Gastroesophageal sphincter (tissue), 4 donors: ENCODE measurements around the gene CD9. TPM values are rescaled to one million over a fixed set of nuclear protein-coding genes. Genes with fewer than 3 reads are reported as not detected.

ENCODE experiments used
- ATAC-seq: fragments of 150-250 bp; one replicate; pipeline ENCODE4 v1.9.1; 2016; ENCODE audit warnings: mild to moderate bottlenecking, moderate library complexity
- H3K27ac ChIP-seq, 4 donors: fragments of 200-600 bp; sonication (generic) in 3 of 4; 1 replicate in 3 of 4; 2 replicates in 1 of 4; pipeline ENCODE4 v1.5.1; 2016 to 2019
- H3K27me3 ChIP-seq: fragments of 200-600 bp; sonication (generic); one replicate; pipeline ENCODE4 v1.5.1; 2019
- H3K36me3 ChIP-seq, 2 donors: fragments of 200-600 bp; sonication (generic); one replicate each; pipeline ENCODE4 v1.5.1; 2019; ENCODE audit warnings: control low read depth in 1 of 2
- H3K4me1 ChIP-seq, 3 donors: fragments of 200-600 bp; sonication (generic); 1 replicate in 2 of 3; 2 replicates in 1 of 3; pipeline ENCODE4 v1.5.1; 2016 to 2019; ENCODE audit warnings: control low read depth in 2 of 3
- H3K4me3 ChIP-seq, 2 donors: fragments of 200-600 bp; sonication (generic); one replicate each; pipeline ENCODE4 v1.5.1; 2019; ENCODE audit warnings: mild to moderate bottlenecking in 1 of 2, moderate library complexity in 1 of 2
- H3K9me3 ChIP-seq, 3 donors: fragments of 200-600 bp; sonication (generic); one replicate each; pipeline ENCODE4 v1.5.1; 2017 to 2019; ENCODE audit warnings: control low read depth in 2 of 3
- EP300 ChIP-seq: sonication (generic); formaldehyde crosslinking; IDR thresholded peaks from one replicate; pipeline ENCODE4 v1.6.1; 2017; ENCODE audit warnings: antibody characterized with exemption, mild to moderate bottlenecking
- POLR2A ChIP-seq, 2 donors: fragments of 450-650 bp; IDR thresholded peaks; one replicate each; pipeline ENCODE4 v1.6.1; 2017; ENCODE audit warnings: antibody characterized with exemption in 2 of 2, mild to moderate bottlenecking in 2 of 2, moderate library complexity in 1 of 2
- POLR2AphosphoS5 ChIP-seq: sonication (generic); formaldehyde crosslinking; IDR thresholded peaks from one replicate; pipeline ENCODE4 v1.6.1; 2017; ENCODE audit warnings: antibody characterized with exemption
- WGBS, 2 donors: methylation state at CpG; one replicate each; pipeline ENCODE4 v1.1.5; 2018; ENCODE audit warnings: low coverage in 1 of 2; 5-methylcytosine and 5-hydroxymethylcytosine counted together
- total RNA-seq, 4 donors: library from RNA; depleted of rRNA; stranded (reverse); fragments of >200 nt; gene quantifications; one replicate each; pipeline ENCODE4 v1.1.0, GENCODE V29; 2016
- TF ChIP-seq, protein P1 (sequence below), 4 experiments: fragments of 200-600 bp in 2 of 4; fragments of 450-650 bp in 2 of 4; sonication (generic) in 1 of 4; IDR thresholded peaks; one replicate each; pipeline ENCODE4 v1.5.1; 2017 to 2019; ENCODE audit warnings: antibody characterized with exemption in 4 of 4, mild to moderate bottlenecking in 2 of 4, moderate library complexity in 2 of 4

Gene CD9
- total RNA-seq, 4 donors from 2014 or later, result 379 to 558 (median 468) TPM

DNA sequence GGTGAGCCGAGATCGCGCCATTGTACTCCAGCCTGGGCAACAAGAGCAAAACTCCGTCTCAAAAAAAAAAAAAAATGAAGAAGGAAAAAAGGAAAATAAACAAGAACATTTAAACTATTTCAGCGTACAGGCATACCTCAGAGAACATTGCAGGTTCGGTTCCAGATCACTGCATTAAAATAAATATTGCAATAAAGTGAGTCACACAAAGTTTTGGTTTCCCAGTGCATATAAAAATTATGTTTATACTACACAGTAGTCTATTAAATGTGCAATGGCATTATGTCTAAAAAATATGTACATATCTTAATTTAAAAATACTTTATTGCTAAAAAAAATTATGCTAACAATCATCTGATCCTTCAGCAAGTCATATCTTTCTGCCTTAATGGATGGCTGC is 56.8 kb downstream of the CD9 start:
- WGBS, 2 donors, result 39 to 94% methylated on average over 3 to 6 of the region's 6 CpGs
- H3K4me3 ChIP-seq, result no peak overlapping the region
- H3K27ac ChIP-seq, result no peak overlapping the region
- H3K9me3 ChIP-seq, result peaks cover 0 to 8% (median 0%) of the 10 kb centered on the region in 3 donors
- no peaks in the 10 kb centered on the region for H3K27me3 ChIP-seq
- TF ChIP-seq POLR2A (IDR thresholded peaks at IDR 0.05), result no peak
- no peak for TF ChIP-seq POLR2AphosphoS5
- TF ChIP-seq EP300, result no peak
- TF ChIP-seq, protein P1, sequence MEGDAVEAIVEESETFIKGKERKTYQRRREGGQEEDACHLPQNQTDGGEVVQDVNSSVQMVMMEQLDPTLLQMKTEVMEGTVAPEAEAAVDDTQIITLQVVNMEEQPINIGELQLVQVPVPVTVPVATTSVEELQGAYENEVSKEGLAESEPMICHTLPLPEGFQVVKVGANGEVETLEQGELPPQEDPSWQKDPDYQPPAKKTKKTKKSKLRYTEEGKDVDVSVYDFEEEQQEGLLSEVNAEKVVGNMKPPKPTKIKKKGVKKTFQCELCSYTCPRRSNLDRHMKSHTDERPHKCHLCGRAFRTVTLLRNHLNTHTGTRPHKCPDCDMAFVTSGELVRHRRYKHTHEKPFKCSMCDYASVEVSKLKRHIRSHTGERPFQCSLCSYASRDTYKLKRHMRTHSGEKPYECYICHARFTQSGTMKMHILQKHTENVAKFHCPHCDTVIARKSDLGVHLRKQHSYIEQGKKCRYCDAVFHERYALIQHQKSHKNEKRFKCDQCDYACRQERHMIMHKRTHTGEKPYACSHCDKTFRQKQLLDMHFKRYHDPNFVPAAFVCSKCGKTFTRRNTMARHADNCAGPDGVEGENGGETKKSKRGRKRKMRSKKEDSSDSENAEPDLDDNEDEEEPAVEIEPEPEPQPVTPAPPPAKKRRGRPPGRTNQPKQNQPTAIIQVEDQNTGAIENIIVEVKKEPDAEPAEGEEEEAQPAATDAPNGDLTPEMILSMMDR (IDR thresholded peaks at IDR 0.05), result no peak
- no peaks in the 10 kb centered on the region for H3K4me1 ChIP-seq
- H3K36me3 ChIP-seq, result no peaks in the 10 kb centered on the region
- ATAC-seq, result no peak

DNA sequence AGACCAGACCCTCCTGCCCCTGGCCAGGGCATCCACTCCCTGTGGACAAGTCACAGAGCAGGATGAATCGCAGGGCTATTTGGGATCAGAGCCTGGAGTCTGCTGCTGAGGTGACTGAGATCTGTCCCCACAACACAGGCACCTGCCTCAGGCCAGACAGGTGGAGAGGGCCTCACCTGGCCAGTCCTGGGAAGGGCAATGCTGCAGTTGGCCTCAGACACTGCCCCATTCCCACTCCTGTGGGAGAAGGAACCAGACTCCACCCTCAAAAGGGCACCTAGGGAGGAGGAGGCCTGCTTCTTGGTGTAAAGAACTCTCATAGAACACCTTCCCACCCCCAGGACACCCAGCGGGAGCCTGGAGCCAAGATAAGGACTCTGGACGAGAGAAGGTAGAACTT is 62.0 kb downstream of the CD9 start:
- Histone ChIP-seq H3K9me3 (peaks cover 0 to 8% (median 0%) of the 10 kb centered on the region in 3 donors), H3K36me3 (no peaks in the 10 kb centered on the region), H3K27me3 (no peaks in the 10 kb centered on the region), H3K4me3 (no peak overlapping the region), H3K4me1 (peaks cover 0 to 24% (median 0%) of the 10 kb centered on the region in 3 donors), H3K27ac (no peak overlapping the region)
- no peak for ATAC-seq
- TF ChIP-seq EP300, result no peak
- TF ChIP-seq, protein P1 (IDR thresholded peaks at IDR 0.05), result no peak
- TF ChIP-seq POLR2A (IDR thresholded peaks at IDR 0.05), result no peak
- TF ChIP-seq POLR2AphosphoS5, result no peak
- 43% methylated on average over 1 of the region's 3 CpGs; no CpG with 5 or more reads in 1 of the 2 donors for WGBS, 2 donors

DNA sequence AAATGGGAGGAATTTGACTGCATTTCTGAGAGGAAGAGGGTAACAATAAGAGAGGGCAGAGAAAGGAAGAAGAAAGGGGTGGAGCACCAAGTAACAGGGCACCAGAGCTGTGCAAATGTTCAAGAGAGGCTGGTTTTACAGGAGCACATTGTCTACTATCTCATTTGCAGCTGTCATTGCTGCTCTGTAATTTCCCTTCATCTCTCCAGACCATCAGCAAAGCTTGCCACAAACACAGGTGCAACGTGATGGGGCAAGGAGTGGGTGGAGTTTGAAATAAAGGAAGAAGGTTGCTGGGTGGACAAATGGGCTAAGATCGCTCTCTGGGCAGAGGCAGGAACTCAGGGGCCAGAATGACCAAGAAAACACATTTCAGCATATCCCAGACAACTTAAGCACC is 62.4 kb downstream of the CD9 start:
- Histone ChIP-seq H3K4me1 (peaks cover 0 to 29% (median 0%) of the 10 kb centered on the region in 3 donors), H3K36me3 (no peaks in the 10 kb centered on the region), H3K4me3 (no peak overlapping the region), H3K27ac (no peak overlapping the region), H3K9me3 (peaks cover 0 to 8% (median 0%) of the 10 kb centered on the region in 3 donors), H3K27me3 (no peaks in the 10 kb centered on the region)
- 56 to 60% methylated on average over 1 to 2 of the region's 2 CpGs for WGBS, 2 donors
- ATAC-seq, result no peak
- TF ChIP-seq POLR2AphosphoS5, result no peak
- TF ChIP-seq POLR2A (IDR thresholded peaks at IDR 0.05), result no peak
- TF ChIP-seq, protein P1 (IDR thresholded peaks at IDR 0.05), result no peak
- TF ChIP-seq EP300, result no peak

DNA sequence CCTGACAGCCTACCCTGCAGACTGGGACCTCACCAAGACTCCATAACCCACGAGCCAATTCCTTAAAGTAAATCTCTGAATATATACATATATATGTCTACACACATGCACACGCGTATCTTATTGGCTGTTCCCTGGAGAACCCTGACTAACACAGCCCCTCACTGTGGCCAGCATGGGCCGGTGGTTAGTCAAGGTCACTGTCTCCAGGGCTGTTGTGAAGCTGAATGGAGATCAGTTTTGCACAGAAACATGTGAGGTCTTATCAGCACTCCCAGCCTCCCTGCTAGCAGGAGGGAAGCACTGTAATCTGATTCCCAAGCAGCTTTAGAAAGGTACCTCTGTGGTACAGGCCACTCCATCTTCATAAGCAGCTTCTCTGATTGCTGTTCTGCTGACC is 63.7 kb downstream of the CD9 start:
- Histone ChIP-seq H3K4me3 (no peak overlapping the region), H3K4me1 (peaks cover 0 to 42% (median 5%) of the 10 kb centered on the region in 3 donors), H3K27ac (no peak overlapping the region), H3K9me3 (no peaks in the 10 kb centered on the region), H3K36me3 (no peaks in the 10 kb centered on the region), H3K27me3 (no peaks in the 10 kb centered on the region)
- no peak for ATAC-seq
- WGBS, 2 donors, result 75 to 100% methylated on average over 1 to 4 of the region's 4 CpGs
- TF ChIP-seq POLR2AphosphoS5 (no peak), POLR2A (IDR thresholded peaks at IDR 0.05) (no peak), EP300 (no peak)
- TF ChIP-seq, protein P1 (IDR thresholded peaks at IDR 0.05), result no peak

DNA sequence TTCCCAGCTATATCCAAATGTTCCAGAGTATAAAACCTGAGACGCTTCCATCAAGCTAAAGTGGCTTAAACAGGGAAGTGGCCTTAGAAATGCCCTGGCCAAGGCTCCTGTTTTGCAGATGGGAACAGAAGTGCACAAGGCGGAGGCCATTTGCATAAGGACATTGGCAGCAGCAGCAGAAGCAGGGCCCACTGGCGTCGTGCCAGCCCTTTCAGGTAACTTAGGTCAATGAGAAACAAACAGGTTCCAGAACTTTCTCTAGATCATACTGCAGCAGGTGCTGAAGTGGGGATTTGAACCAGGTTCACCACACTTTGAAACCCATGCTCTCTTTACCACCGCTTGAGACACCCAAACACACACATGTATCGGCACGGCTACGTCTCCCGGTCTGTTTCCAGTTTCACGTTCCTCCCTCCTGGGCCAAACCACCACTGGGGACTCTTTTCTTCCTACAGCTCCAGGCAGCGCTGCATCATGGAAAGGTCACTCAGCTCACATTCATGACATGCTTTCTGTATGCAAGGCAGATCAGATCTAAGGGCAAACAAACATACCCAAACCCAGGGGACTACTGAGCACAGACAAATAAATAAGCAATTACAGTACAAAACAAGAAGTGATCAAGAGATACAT is 64.3 kb downstream of the CD9 start:
- H3K9me3 ChIP-seq, result no peaks in the 10 kb centered on the region
- ATAC-seq, result no peak
- H3K4me1 ChIP-seq, result peaks cover 0 to 48% (median 8%) of the 10 kb centered on the region in 3 donors
- no peaks in the 10 kb centered on the region for H3K27me3 ChIP-seq
- no peak overlapping the region for H3K4me3 ChIP-seq
- WGBS, 2 donors, result 77 to 84% methylated on average over 7 of the region's 11 CpGs
- no peaks in the 10 kb centered on the region for H3K36me3 ChIP-seq
- no peak overlapping the region for H3K27ac ChIP-seq
- no peak for TF ChIP-seq POLR2AphosphoS5
- TF ChIP-seq, protein P1 (IDR thresholded peaks at IDR 0.05), result no peak
- TF ChIP-seq EP300, result no peak
- TF ChIP-seq POLR2A (IDR thresholded peaks at IDR 0.05), result no peak
